Neural progenitor cell (in vitro differentiated cells): ENCODE measurements around the gene RAB3A. TPM values are rescaled to one million over a fixed set of nuclear protein-coding genes. Genes with fewer than 3 reads are reported as not detected.

Source experiments
- DNase-seq: peaks from one replicate; pipeline ENCODE4 v3.0.0-alpha.2; 2016; ENCODE audit warnings: low spot score
- H2AFZ ChIP-seq: fragments of 200-600 bp; sonication (generic); replicated peaks from 2 replicates; pipeline ENCODE4 v1.6.1; 2016; ENCODE audit warnings: antibody characterized with exemption
- H3F3A ChIP-seq: fragments of 200-600 bp; sonication (generic); 2 replicates; pipeline ENCODE4 v1.6.1; 2016; ENCODE audit warnings: antibody characterized with exemption, low read depth
- H3K27ac ChIP-seq: fragments of 200-600 bp; sonication (generic); 2 replicates; pipeline ENCODE4 v1.5.1; 2016; ENCODE audit warnings: mild to moderate bottlenecking
- H3K27me3 ChIP-seq: fragments of 200-600 bp; sonication (generic); 2 replicates; pipeline ENCODE4 v1.6.1; 2016; ENCODE audit warnings: mild to moderate bottlenecking, moderate library complexity
- H3K36me3 ChIP-seq: fragments of 200-600 bp; sonication (generic); 2 replicates; pipeline ENCODE4 v1.5.1; 2016
- H3K4me1 ChIP-seq: fragments of 200-600 bp; sonication (generic); 2 replicates; pipeline ENCODE4 v1.6.1; 2016; ENCODE audit warnings: mixed run types
- H3K4me2 ChIP-seq: fragments of 200-600 bp; sonication (generic); 2 replicates; pipeline ENCODE4 v1.6.1; 2016
- H3K4me3 ChIP-seq: fragments of 200-600 bp; sonication (generic); 2 replicates; pipeline ENCODE4 v1.5.1; 2016
- H3K79me2 ChIP-seq: fragments of 200-600 bp; sonication (generic); 2 replicates; pipeline ENCODE4 v1.6.1; 2016; ENCODE audit warnings: low read depth
- H3K9ac ChIP-seq: fragments of 200-600 bp; sonication (generic); 2 replicates; pipeline ENCODE4 v1.6.1; 2016
- H3K9me3 ChIP-seq: fragments of 200-600 bp; sonication (generic); 2 replicates; pipeline ENCODE4 v1.5.1; 2016; ENCODE audit warnings: low read depth
- H4K20me1 ChIP-seq: fragments of 200-600 bp; sonication (generic); 2 replicates; pipeline ENCODE4 v1.6.1; 2016; ENCODE audit warnings: low read depth
- H3K27ac Mint-ChIP-seq: 3 replicates; pipeline ENCODE4 v1.8.0; 2021; ENCODE audit warnings: mixed read lengths
- H3K27me3 Mint-ChIP-seq: 2 replicates; pipeline ENCODE4 v1.8.0; 2022; ENCODE audit warnings: low read depth, mild to moderate bottlenecking, inconsistent platforms, moderate library complexity, mixed read lengths; ENCODE audit not compliant: insufficient read depth
- H3K36me3 Mint-ChIP-seq: 3 replicates; pipeline ENCODE4 v1.8.0; 2021; ENCODE audit warnings: mixed read lengths
- H3K4me1 Mint-ChIP-seq: 3 replicates; pipeline ENCODE4 v1.8.0; 2021; ENCODE audit warnings: mixed read lengths
- H3K4me3 Mint-ChIP-seq: 3 replicates; pipeline ENCODE4 v1.8.0; 2021; ENCODE audit warnings: mild to moderate bottlenecking, moderate library complexity, mixed read lengths
- H3K9me3 Mint-ChIP-seq: 3 replicates; pipeline ENCODE4 v1.8.0; 2020; ENCODE audit warnings: mixed read lengths
- EZH2 ChIP-seq: fragments of 200-600 bp; sonication (generic); IDR thresholded peaks from 2 replicates; pipeline ENCODE4 v1.6.1; 2017; ENCODE audit warnings: antibody characterized with exemption, mild to moderate bottlenecking, moderate library complexity
- EZH2phosphoT487 ChIP-seq: fragments of 200-600 bp; sonication (generic); IDR thresholded peaks from 2 replicates; pipeline ENCODE4 v1.6.1; 2017; ENCODE audit warnings: antibody characterized with exemption
- total RNA-seq: library from RNA; depleted of rRNA; stranded (reverse); fragments of >200 nt; gene quantifications from 2 replicates; pipeline ENCODE4 v1.2.3, GENCODE V29; 2015; ENCODE audit warnings: low replicate concordance
- TF ChIP-seq, protein P1 (sequence below): fragments of 200-600 bp; sonication (generic); IDR thresholded peaks from 2 replicates; pipeline ENCODE4 v1.5.1; 2017; ENCODE audit warnings: antibody characterized with exemption, mild to moderate bottlenecking

RAB3A gene
- total RNA-seq, 1 donor from 2014 or later = 1.1 TPM

DNA sequence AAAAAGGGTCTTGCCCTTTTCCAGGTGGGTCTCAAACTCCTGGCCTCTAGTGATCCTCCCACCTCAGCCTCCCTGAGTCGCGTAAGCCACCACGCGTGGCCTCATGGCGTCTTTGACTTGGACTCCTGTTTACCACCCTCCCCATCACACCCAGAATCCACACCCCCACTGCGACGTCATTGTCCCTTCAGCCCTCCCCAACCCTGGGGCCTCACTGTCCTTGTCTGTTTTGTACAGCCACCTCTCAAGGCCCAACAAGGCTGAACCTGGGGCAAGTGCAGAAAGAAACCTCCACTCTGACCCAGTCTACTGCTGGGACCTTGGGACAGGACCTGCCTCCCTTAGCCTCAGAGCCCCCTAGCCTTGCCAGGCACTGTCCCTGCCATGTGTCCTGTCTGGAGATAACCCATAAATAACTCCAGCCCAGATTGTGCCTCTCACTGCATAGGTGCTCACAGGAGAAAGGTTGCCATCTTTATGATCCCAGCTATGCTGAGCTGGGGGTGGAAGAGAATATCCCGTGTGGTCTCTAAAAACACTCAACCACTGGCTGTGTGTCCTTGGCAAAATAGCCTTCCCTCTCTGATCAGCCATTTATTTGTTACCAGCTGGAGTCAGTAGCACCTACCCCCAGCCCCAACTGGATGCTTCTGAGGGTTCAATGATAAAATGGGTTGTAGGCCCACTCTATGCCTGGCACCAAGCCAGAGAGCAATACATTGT is 32.1 kb downstream of the RAB3A start:
- H3K27me3 Mint-ChIP-seq = peaks cover 25% of the 10 kb centered on the region
- H3F3A ChIP-seq = peaks cover 17% of the 10 kb centered on the region

DNA sequence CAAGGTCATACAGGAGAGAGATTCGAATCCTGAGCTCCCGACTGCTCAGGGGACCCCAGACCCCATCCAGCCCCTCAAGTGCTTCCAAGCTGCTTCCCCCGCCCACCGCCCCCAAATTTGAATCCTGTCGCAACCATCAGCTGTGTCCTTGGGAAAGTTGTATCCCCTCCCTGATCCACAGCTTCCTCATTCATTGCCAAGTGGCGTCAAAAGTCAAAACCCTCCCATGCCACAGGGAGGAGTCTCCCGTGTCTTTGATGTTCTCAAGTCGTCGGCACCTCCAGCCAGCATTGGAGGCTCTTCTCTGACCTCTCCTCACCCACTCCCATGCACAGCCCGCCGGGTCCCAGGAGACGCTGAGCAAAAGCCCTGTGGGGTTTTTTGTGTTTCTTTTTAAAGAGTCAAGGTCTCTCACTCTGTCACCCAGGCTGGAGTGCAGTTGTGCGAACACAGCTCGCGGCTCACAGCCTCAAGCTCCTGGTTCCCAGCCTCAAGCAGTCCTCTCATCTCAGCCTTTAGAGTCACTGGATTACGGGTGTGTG is 33.1 kb downstream of the RAB3A start:
- H3K36me3 ChIP-seq = no peaks in the 10 kb centered on the region
- H3K36me3 Mint-ChIP-seq = peaks cover 6% of the 10 kb centered on the region

More for the DNA sequence above, 32.1 kb downstream of the RAB3A start:
- no peak overlapping the region for H3K4me2 ChIP-seq
- H3K9me3 Mint-ChIP-seq = peaks cover 2% of the 10 kb centered on the region
- H3K27ac Mint-ChIP-seq = peak overlapping the region; percentile 25
- H4K20me1 ChIP-seq = no peaks in the 10 kb centered on the region
- no peaks in the 10 kb centered on the region for H3K9me3 ChIP-seq
- no peak for DNase-seq
- H3K4me3 ChIP-seq = no peak overlapping the region
- H3K36me3 Mint-ChIP-seq = peaks cover 3% of the 10 kb centered on the region
- no peak overlapping the region for H2AFZ ChIP-seq
- no peak overlapping the region for H3K4me3 Mint-ChIP-seq
- H3K36me3 ChIP-seq = no peaks in the 10 kb centered on the region
- TF ChIP-seq EZH2 (no peak), EZH2phosphoT487 (no peak)
- TF ChIP-seq, protein P1, sequence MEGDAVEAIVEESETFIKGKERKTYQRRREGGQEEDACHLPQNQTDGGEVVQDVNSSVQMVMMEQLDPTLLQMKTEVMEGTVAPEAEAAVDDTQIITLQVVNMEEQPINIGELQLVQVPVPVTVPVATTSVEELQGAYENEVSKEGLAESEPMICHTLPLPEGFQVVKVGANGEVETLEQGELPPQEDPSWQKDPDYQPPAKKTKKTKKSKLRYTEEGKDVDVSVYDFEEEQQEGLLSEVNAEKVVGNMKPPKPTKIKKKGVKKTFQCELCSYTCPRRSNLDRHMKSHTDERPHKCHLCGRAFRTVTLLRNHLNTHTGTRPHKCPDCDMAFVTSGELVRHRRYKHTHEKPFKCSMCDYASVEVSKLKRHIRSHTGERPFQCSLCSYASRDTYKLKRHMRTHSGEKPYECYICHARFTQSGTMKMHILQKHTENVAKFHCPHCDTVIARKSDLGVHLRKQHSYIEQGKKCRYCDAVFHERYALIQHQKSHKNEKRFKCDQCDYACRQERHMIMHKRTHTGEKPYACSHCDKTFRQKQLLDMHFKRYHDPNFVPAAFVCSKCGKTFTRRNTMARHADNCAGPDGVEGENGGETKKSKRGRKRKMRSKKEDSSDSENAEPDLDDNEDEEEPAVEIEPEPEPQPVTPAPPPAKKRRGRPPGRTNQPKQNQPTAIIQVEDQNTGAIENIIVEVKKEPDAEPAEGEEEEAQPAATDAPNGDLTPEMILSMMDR = no peak
- peaks cover 30% of the 10 kb centered on the region for H3K27me3 ChIP-seq
- H3K4me1 ChIP-seq = no peaks in the 10 kb centered on the region
- H3K4me1 Mint-ChIP-seq = peaks cover 5% of the 10 kb centered on the region
- H3K27ac ChIP-seq = no peak overlapping the region
- H3K79me2 ChIP-seq = no peaks in the 10 kb centered on the region
- no peak overlapping the region for H3K9ac ChIP-seq

DNA sequence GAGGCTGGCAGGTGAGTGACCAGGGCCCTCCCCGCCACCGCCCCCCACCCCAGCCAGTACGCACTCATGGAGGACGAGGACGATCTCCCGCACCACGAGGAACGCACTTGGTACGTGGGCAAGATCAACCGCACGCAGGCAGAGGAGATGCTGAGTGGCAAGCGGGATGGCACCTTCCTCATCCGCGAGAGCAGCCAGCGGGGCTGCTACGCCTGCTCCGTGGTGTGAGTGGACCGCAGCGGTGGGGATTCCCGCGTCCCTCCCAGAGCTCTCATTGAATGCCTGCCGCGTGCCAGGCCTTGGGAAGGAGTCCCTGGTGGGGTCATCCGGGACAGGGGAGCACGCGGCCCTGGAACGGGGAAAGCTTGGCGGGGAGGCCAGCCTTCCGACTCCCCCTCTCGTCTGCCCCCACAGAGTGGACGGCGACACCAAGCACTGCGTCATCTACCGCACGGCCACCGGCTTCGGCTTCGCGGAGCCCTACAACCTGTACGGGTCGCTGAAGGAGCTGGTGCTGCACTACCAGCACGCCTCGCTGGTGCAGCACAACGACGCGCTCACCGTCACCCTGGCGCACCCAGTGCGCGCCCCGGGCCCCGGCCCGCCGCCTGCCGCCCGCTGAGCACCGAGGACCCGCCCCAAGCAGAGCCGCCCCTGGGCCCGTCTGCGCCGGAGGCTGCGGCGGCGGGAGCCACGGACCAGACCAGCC is 35.0 kb downstream of the RAB3A start:
- no peak overlapping the region for H3K4me3 Mint-ChIP-seq
- no peaks in the 10 kb centered on the region for H3K9me3 ChIP-seq
- no peak overlapping the region for H2AFZ ChIP-seq
- peaks cover 3% of the 10 kb centered on the region for H3K4me1 Mint-ChIP-seq
- no peaks in the 10 kb centered on the region for H3K9me3 Mint-ChIP-seq
- H3K27ac Mint-ChIP-seq = no peak overlapping the region
- H3K9ac ChIP-seq = no peak overlapping the region
- no peaks in the 10 kb centered on the region for H4K20me1 ChIP-seq
- H3K4me2 ChIP-seq = no peak overlapping the region
- H3K36me3 ChIP-seq = no peaks in the 10 kb centered on the region
- no peak overlapping the region for H3K4me3 ChIP-seq
- TF ChIP-seq EZH2phosphoT487 = no peak
- no peak for TF ChIP-seq EZH2
- peaks cover 11% of the 10 kb centered on the region for H3F3A ChIP-seq
- peaks cover 9% of the 10 kb centered on the region for H3K27me3 ChIP-seq
- H3K79me2 ChIP-seq = no peaks in the 10 kb centered on the region
- no peak for DNase-seq
- H3K36me3 Mint-ChIP-seq = peaks cover 9% of the 10 kb centered on the region
- H3K27me3 Mint-ChIP-seq = peaks cover 15% of the 10 kb centered on the region
- no peak overlapping the region for H3K27ac ChIP-seq
- H3K4me1 ChIP-seq = no peaks in the 10 kb centered on the region

More for the DNA sequence above, 33.1 kb downstream of the RAB3A start:
- H3K9ac ChIP-seq = no peak overlapping the region
- H3K4me1 ChIP-seq = no peaks in the 10 kb centered on the region
- no peak overlapping the region for H3K27ac ChIP-seq
- peaks cover 29% of the 10 kb centered on the region for H3K27me3 ChIP-seq
- peaks cover 17% of the 10 kb centered on the region for H3F3A ChIP-seq
- no peak overlapping the region for H3K4me2 ChIP-seq
- Mint-ChIP-seq H3K4me1 (peaks cover 5% of the 10 kb centered on the region), H3K4me3 (no peak overlapping the region), H3K27me3 (peaks cover 22% of the 10 kb centered on the region), H3K9me3 (peaks cover 2% of the 10 kb centered on the region), H3K27ac (no peak overlapping the region)
- no peak overlapping the region for H2AFZ ChIP-seq
- TF ChIP-seq EZH2phosphoT487 = no peak
- TF ChIP-seq EZH2 = no peak
- TF ChIP-seq, protein P1 = no peak
- H4K20me1 ChIP-seq = no peaks in the 10 kb centered on the region
- no peaks in the 10 kb centered on the region for H3K79me2 ChIP-seq
- no peaks in the 10 kb centered on the region for H3K9me3 ChIP-seq
- no peak for DNase-seq
- H3K4me3 ChIP-seq = no peak overlapping the region
